Measurements from ENCODE around the gene SMPD3. TPM values are rescaled to one million over a fixed set of nuclear protein-coding genes. Genes with fewer than 3 reads are reported as not detected.

Gene SMPD3
- total RNA-seq, 1 experiment from 2014 or later: 0.70 TPM

DNA sequence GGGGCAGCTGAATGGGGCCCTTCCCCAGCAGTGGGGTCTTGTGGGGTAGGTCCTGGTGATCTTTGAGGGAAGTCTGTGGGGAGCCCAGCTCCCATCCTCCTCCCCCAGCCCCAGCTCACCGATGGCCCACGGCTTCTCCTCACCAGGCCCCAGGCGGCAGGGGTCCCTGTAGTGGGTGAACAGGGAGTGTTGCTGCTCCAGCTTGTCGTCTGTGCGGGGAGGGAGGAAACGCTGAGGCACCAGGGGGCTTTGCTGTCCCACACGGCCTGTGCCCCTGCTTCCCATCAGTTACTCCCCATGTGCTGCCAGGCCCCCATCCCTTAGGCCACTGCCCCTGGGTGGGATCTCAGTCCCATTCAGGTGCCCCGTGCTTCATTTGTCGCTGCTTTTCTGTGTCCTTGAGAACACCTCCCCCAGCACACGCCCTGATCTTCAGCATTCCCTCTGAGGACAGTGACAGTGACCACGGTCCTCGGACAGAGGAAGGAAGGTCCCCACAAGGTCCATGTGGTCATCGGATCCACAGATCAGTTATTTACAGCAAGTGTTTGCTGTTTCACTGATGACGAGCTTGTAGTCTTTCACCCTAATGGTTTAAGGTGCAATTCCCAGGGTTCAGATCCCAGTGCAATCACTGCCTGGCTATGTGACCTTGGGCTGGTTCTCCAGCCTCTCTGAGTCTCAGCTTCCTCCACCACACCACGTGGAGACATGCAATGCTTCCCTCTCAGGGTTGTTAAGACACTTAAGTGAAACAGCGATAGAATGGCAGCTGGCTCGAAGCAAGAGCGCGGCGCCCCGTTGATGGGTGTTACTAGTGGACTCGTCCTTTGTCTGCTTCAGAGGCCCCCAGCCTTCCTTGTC lies 84.4 kb downstream of the SMPD3 start:
- H3K27ac ChIP-seq (ENCODE audit: insufficient read length, low read depth, low read length): no peak overlapping the region
- no peak overlapping the region for H3K23ac ChIP-seq (ENCODE audit: insufficient read length, low read depth, low read length)
- no peak overlapping the region for H2AK5ac ChIP-seq (ENCODE audit: insufficient read length, low read length)
- no peak overlapping the region for H4K8ac ChIP-seq (replicated peaks; ENCODE audit: insufficient read length, low read depth, low read length)
- no peaks in the 10 kb centered on the region for H3K79me1 ChIP-seq (ENCODE audit: insufficient read depth, low read depth, low read length, poor library complexity, severe bottlenecking)
- no peaks in the 10 kb centered on the region for H3K4me1 ChIP-seq (ENCODE audit: insufficient read depth, low read length)
- peak overlapping the region in 1 of 3 experiments; percentile 87; a peak in 2 of 7 replicates for H3K27ac Mint-ChIP-seq
- no peaks in the 10 kb centered on the region for H3K23me2 ChIP-seq (ENCODE audit: insufficient read length, low read depth, low read length, poor library complexity, severe bottlenecking)
- H3K36me3 Mint-ChIP-seq (ENCODE audit: insufficient read depth in 1 of 3, low read depth in 3 of 3): peaks cover 0 to 6% (median 5%) of the 10 kb centered on the region in 3 experiments; a peak in 2 of 7 replicates
- no peak for DNase-seq
- H2BK120ac ChIP-seq (ENCODE audit: low read depth, low read length, poor library complexity, severe bottlenecking): no peak overlapping the region
- H3K14ac ChIP-seq (ENCODE audit: insufficient read depth, low read length): no peak overlapping the region
- H4K20me1 ChIP-seq (ENCODE audit: control insufficient read depth, insufficient read depth, insufficient read length): no peaks in the 10 kb centered on the region
- H3K9me3 Mint-ChIP-seq: no peaks in the 10 kb centered on the region
- H3K56ac ChIP-seq (ENCODE audit: insufficient read length, low read depth, low read length): no peak overlapping the region
- no peak overlapping the region; the same call in 1 of the 2 replicates for H2BK15ac ChIP-seq (ENCODE audit: low read depth, low read length)
- H3T11ph ChIP-seq (ENCODE audit: low read length): no peak overlapping the region
- H3K4me2 ChIP-seq (ENCODE audit: insufficient read depth, insufficient read length, low read length): no peak overlapping the region
- H2BK20ac ChIP-seq (ENCODE audit: low read depth, low read length, poor library complexity, severe bottlenecking): no peak overlapping the region
- H2BK5ac ChIP-seq (ENCODE audit: insufficient read length, low read length): no peak overlapping the region
- no peak overlapping the region for H3K9ac ChIP-seq (ENCODE audit: extremely low read depth, insufficient read length, low read length)
- no peak overlapping the region for H4K5ac ChIP-seq (ENCODE audit: insufficient read length, low read depth, low read length)
- no peak overlapping the region for H3K18ac ChIP-seq (ENCODE audit: insufficient read length, low read depth, low read length)
- H3K79me2 ChIP-seq (ENCODE audit: insufficient read depth, low read length): no peaks in the 10 kb centered on the region
- H3K27me3 Mint-ChIP-seq (ENCODE audit: low read depth): peaks cover 6% of the 10 kb centered on the region
- no peak overlapping the region for H3K4ac ChIP-seq (ENCODE audit: low read depth, low read length)
- no peak overlapping the region for H4K91ac ChIP-seq (ENCODE audit: insufficient read length, low read depth, low read length)
- no peak overlapping the region for H3K4me3 Mint-ChIP-seq
- H3K4me1 Mint-ChIP-seq: peaks cover 21 to 44% of the 10 kb centered on the region in 2 experiments
- H2AFZ ChIP-seq (ENCODE audit: low read length): no peak overlapping the region
- H2BK12ac ChIP-seq (ENCODE audit: insufficient read length, low read depth, low read length): no peak overlapping the region
- TF ChIP-seq, protein P1, sequence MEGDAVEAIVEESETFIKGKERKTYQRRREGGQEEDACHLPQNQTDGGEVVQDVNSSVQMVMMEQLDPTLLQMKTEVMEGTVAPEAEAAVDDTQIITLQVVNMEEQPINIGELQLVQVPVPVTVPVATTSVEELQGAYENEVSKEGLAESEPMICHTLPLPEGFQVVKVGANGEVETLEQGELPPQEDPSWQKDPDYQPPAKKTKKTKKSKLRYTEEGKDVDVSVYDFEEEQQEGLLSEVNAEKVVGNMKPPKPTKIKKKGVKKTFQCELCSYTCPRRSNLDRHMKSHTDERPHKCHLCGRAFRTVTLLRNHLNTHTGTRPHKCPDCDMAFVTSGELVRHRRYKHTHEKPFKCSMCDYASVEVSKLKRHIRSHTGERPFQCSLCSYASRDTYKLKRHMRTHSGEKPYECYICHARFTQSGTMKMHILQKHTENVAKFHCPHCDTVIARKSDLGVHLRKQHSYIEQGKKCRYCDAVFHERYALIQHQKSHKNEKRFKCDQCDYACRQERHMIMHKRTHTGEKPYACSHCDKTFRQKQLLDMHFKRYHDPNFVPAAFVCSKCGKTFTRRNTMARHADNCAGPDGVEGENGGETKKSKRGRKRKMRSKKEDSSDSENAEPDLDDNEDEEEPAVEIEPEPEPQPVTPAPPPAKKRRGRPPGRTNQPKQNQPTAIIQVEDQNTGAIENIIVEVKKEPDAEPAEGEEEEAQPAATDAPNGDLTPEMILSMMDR (conservative IDR thresholded peaks at IDR 0.05): no peak
- no peaks in the 10 kb centered on the region for H3K9me3 ChIP-seq (ENCODE audit: control insufficient read depth, low read depth, low read length)
- WGBS (ENCODE audit: extremely low coverage, insufficient read length, low lambda C conversion rate): no CpG with 5 or more reads among the region's 22 CpGs
- no peaks in the 10 kb centered on the region for H3K27me3 ChIP-seq (ENCODE audit: insufficient read depth, low read length)
